ENCODE data around the gene EPB41.

Gene EPB41

GRCh38 chr1:28971980-28972771 lies 57.8 kb downstream of the EPB41 start:
- in situ Hi-C loops (cut with MboI; ENCODE audit: low pct_unique_long_range_greater_than_20kb, low sequenced_read_pairs, unreplicated experiment) = no loop called here
- no peak for TF ChIP-seq CTCF (IDR thresholded peaks at IDR 0.05; ENCODE audit: extremely low read depth, insufficient read depth, missing control alignments)
- DNase-seq (ENCODE audit: low spot score) = no peak

DNA sequence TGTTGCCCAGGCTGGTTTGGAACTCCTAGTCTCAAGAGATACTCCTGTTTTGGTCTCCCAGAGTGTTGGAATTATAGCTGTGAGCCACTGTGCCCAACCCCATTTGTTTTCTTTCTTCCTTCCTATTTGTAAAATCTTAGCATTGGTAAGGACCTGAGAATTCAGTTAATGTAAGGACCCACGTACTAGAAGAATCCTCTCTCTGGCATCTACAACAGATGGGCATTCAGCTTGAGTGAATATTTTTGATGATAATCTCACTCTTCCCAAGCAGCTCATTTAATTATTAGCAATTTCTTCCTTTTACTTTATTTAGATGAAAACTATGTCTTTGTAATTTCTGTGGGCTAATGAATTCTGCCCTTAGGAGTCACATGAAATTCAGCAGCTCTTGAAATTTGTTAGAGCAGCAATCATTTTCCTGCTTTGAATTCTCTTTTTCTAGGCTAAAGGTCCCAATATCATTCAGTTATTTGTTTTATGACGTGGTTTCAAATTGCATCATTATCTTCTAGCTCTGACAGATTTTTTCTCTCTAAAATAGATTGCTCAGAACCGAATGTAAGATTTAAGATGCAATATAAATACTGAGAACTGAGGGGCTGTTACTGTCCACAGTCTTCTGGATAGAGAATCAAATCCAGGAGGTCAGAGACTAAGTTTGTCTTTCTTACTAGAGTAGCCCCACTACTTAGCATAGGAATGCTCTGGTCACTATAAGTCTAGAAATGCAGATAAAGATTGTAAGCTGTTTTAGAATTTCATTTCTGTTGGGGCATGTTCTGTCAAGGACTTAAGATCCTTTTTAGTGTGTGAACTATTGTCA lies 59.4 kb downstream of the EPB41 start:
- no peak for DNase-seq (ENCODE audit: low spot score)
- in situ Hi-C loops (cut with MboI; ENCODE audit: low pct_unique_long_range_greater_than_20kb, low sequenced_read_pairs, unreplicated experiment) = no loop called here
- no peak for TF ChIP-seq CTCF (IDR thresholded peaks at IDR 0.05; ENCODE audit: extremely low read depth, insufficient read depth, missing control alignments)

GRCh38 chr1:28974432-28974831 lies 60.1 kb downstream of the EPB41 start:
- TF ChIP-seq CTCF (IDR thresholded peaks at IDR 0.05; ENCODE audit: extremely low read depth, insufficient read depth, missing control alignments) = no peak
- in situ Hi-C loops (cut with MboI; ENCODE audit: low pct_unique_long_range_greater_than_20kb, low sequenced_read_pairs, unreplicated experiment) = no loop called here
- DNase-seq (ENCODE audit: low spot score) = no peak

DNA sequence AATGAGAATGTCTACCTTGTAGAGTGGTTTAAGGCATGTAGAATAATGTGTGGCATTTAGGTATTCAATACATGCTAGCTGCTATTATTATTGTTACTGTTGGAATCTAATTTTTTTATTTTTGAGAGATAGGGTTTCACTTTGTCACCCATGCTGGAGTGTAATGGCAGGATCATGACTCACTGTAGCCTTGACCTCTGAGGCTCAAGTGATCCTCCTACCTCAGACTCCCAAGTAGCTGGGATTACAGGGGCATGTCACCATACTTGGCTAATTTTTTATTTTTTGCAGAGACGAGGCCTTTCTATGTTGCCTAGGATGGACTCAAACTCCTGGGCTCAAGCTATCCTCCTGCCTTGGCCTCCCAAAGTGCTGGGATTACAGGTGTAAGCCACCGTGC lies 61.9 kb downstream of the EPB41 start:
- no peak for TF ChIP-seq CTCF (IDR thresholded peaks at IDR 0.05; ENCODE audit: extremely low read depth, insufficient read depth, missing control alignments)
- in situ Hi-C loops (cut with MboI; ENCODE audit: low pct_unique_long_range_greater_than_20kb, low sequenced_read_pairs, unreplicated experiment) = no loop called here
- DNase-seq (ENCODE audit: low spot score) = no peak

GRCh38 chr1:28981210-28981609 lies 66.8 kb downstream of the EPB41 start:
- DNase-seq (ENCODE audit: low spot score) = no peak
- in situ Hi-C loops (cut with MboI; ENCODE audit: low pct_unique_long_range_greater_than_20kb, low sequenced_read_pairs, unreplicated experiment) = no loop called here
- TF ChIP-seq CTCF (IDR thresholded peaks at IDR 0.05; ENCODE audit: extremely low read depth, insufficient read depth, missing control alignments) = no peak

DNA sequence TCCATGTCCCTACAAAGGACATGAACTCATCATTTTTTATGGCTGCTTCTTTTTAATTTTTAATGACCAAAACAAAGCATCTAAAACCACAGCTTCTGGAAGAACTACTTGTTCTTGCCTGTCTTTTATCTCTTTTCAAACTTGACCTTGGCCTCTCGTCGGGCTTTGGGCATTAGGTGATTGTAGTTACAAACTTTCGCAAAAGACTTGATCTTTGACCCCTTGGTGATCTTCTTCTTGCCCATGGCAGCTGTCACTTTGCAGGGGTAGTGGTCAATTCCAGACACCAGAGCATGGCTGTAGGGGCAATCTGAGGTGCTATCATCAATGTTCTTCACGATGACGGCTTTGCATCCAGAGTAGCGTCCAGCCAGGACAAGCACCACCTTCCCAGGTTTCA lies 67.8 kb downstream of the EPB41 start:
- DNase-seq (ENCODE audit: low spot score) = no peak
- TF ChIP-seq CTCF (IDR thresholded peaks at IDR 0.05; ENCODE audit: extremely low read depth, insufficient read depth, missing control alignments) = no peak
- in situ Hi-C loops (cut with MboI; ENCODE audit: low pct_unique_long_range_greater_than_20kb, low sequenced_read_pairs, unreplicated experiment) = no loop called here
